ENCODE data around the gene OR13J1. TPM values are rescaled to one million over a fixed set of nuclear protein-coding genes. Genes with fewer than 3 reads are reported as not detected.
A peak's percentile ranks its signal among the peaks of the same experiment; 100 is the strongest.
"Not testable (repeated sequence)": the region's sequence is repeated elsewhere in the genome, so short reads cannot be mapped to it uniquely, and the experiment has no call there.

OR13J1 gene
- total RNA-seq, 1 donor from 2014 or later: not detected

DNA sequence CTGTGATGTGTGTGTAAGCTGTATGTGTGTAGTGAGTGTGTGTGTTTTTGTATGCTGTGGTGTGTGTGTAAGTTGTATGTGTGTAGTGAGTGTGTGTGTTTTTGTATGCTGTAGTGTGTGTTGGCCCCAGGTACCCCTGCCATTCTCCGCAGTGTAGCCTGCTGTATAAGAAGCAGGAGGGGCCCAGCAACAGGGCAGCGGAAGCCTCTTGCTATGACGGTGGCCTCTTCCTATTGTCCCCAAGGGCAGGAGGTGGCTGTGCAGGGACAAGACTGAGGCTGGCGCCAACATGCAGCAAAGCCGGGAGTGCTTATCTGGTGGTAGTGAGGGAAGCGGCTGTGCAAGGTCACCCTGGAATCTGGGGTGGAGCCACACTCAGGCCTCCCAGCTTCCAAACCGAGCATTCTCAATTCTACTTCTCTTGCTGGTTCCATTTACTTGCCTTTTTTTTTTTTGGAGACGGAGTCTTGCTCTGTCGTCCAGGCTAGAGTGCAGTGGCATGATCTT, 44.2 kb upstream of the OR13J1 start:
- no peaks in the 10 kb centered on the region for H3K9me3 ChIP-seq
- H3K4me1 ChIP-seq: peaks cover 23% of the 10 kb centered on the region
- peak overlapping the region; percentile 54 for H3K27ac ChIP-seq
- peak; percentile 73 for DNase-seq
- no peaks in the 10 kb centered on the region for H3K36me3 ChIP-seq
- ATAC-seq: peak; percentile 67 to 71
- intact Hi-C loops (cut with DNase I): no loop called here
- no peaks in the 10 kb centered on the region for H3K27me3 ChIP-seq (ENCODE audit: low read depth)
- no peak overlapping the region for H3K4me3 ChIP-seq
- TF ChIP-seq, protein P1, sequence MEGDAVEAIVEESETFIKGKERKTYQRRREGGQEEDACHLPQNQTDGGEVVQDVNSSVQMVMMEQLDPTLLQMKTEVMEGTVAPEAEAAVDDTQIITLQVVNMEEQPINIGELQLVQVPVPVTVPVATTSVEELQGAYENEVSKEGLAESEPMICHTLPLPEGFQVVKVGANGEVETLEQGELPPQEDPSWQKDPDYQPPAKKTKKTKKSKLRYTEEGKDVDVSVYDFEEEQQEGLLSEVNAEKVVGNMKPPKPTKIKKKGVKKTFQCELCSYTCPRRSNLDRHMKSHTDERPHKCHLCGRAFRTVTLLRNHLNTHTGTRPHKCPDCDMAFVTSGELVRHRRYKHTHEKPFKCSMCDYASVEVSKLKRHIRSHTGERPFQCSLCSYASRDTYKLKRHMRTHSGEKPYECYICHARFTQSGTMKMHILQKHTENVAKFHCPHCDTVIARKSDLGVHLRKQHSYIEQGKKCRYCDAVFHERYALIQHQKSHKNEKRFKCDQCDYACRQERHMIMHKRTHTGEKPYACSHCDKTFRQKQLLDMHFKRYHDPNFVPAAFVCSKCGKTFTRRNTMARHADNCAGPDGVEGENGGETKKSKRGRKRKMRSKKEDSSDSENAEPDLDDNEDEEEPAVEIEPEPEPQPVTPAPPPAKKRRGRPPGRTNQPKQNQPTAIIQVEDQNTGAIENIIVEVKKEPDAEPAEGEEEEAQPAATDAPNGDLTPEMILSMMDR (IDR thresholded peaks at IDR 0.05): no peak

DNA sequence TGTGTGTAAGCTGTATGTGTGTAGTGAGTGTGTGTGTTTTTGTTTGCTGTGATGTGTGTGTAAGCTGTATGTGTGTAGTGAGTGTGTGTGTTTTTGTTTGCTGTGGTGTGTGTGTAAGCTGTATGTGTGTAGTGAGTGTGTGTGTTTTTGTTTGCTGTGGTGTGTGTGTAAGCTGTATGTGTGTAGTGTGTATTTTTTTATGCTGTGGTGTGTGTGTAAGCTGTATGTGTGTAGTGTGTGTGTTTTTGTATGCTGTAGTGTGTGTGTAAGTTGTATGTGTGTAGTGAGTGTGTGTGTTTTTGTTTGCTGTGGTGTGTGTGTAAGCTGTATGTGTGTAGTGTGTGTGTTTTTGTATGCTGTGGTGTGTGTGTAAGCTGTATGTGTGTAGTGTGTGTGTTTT, 43.2 kb upstream of the OR13J1 start:
- H3K4me3 ChIP-seq; H3K27ac ChIP-seq; DNase-seq; H3K36me3 ChIP-seq; ATAC-seq; H3K9me3 ChIP-seq; H3K27me3 ChIP-seq (ENCODE audit: low read depth); intact Hi-C loops (cut with DNase I): not testable (repeated sequence)
- peaks cover 32% of the 10 kb centered on the region for H3K4me1 ChIP-seq

DNA sequence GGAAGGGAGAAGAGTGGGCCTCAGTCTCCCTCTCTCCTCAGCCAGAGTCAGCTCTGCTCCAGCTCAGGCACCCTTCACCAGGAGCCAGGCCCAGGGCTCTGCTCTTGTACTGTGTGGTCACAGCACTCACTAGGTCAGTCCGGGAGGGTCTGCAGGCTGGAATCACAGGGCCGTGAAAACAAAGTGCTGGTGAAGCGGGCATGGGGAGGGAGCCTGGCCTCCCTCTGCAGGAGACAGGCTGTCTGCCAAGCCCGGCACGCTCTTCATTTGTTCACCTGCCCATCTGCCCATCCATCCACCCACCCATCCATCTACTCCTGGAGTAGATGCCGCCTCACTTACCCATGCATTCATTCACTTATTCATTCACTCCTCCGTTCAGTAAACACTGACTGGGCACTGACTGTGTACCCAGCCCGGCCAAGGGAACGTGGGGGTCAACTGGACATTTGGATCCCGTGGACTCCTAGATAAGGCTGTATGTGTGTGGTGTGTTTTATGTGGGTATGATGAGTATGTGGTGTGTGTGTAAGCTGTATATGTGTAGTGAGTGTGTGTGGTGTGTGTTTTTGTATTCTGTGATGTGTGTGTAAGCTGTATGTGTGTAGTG, 42.7 kb upstream of the OR13J1 start:
- H3K36me3 ChIP-seq: no peaks in the 10 kb centered on the region
- DNase-seq (no peak), ATAC-seq (no peak)
- H3K9me3 ChIP-seq: no peaks in the 10 kb centered on the region
- TF ChIP-seq, protein P1 (IDR thresholded peaks at IDR 0.05): no peak
- peak overlapping the region; percentile 93 for H3K27ac ChIP-seq
- intact Hi-C loops (cut with DNase I): no loop called here
- H3K4me3 ChIP-seq: peak overlapping the region; percentile 39
- no peaks in the 10 kb centered on the region for H3K27me3 ChIP-seq (ENCODE audit: low read depth)
- H3K4me1 ChIP-seq: peaks cover 37% of the 10 kb centered on the region

DNA sequence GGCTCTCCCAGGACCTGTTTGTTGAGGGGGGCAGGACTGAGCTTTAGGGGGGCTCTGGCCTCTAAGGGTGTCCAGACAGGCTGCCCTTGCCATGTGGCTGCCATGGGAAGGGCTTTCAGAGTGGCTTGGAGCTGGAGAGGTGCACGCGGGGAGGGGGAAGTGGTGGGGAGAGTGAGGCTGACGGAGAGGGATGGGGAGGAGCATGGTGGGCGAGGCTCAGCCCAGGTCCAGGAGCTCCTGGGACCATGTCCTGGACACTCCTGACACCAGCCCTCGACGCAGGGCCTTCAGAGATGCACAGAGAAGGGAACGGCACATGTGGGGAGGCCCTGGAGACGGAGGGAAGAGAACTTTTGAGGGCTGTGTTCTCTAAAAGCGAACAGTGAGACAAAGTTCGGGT, 41.5 kb upstream of the OR13J1 start:
- Histone ChIP-seq H3K4me1 (peaks cover 50% of the 10 kb centered on the region), H3K27ac (peak overlapping the region; percentile 93), H3K9me3 (no peaks in the 10 kb centered on the region), H3K4me3 (peak overlapping the region; percentile 39), H3K27me3 (ENCODE audit: low read depth) (no peaks in the 10 kb centered on the region), H3K36me3 (no peaks in the 10 kb centered on the region)
- intact Hi-C loops (cut with DNase I): no loop called here
- ATAC-seq (no peak), DNase-seq (no peak)
- TF ChIP-seq, protein P1 (IDR thresholded peaks at IDR 0.05): no peak

DNA sequence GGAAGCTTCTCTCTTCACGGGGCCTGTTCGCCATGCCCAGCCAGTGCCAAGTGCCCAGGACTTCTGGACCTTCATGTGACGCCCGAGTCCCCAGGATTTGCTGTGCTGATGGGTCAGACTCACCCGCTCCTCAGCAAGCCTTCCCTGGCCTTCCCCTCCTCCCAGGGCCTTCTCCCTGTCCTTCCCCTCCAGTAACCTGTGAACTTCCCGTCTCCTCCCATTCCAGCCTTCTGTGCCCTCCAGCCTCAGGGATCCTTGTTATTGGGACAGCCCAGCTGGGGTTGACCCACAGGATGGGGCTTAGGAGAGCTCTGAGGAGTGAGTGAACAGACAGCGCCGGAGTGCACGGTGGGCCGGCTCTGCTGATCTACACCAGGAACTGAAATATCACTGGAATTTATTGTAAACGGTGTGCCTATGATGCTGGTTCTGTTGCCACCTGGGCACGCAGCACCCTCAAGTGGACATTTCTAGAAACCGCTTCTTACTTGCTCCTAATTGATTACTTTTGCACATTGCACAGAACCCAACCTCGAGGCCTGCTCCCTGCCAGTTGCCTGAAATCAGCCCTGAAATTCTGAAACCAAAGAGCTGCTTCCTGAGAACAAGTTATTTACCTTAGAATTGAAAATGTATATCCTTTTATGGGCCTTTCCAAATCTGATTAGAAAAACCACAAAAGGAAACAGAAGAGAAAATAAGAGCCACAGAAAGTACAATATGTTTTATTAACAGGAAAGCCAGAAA, 40.6 kb upstream of the OR13J1 start:
- Histone ChIP-seq H3K27me3 (ENCODE audit: low read depth) (no peaks in the 10 kb centered on the region), H3K36me3 (no peaks in the 10 kb centered on the region), H3K4me3 (peak overlapping the region; percentile 39), H3K4me1 (peaks cover 57% of the 10 kb centered on the region), H3K9me3 (no peaks in the 10 kb centered on the region), H3K27ac (peak overlapping the region; percentile 93)
- TF ChIP-seq, protein P1 (IDR thresholded peaks at IDR 0.05): peak; percentile 53
- intact Hi-C loops (cut with DNase I): no loop called here
- ATAC-seq: peak in 1 of 2 donors; percentile 15
- peak; percentile 55 for DNase-seq

Measured in lower lobe of right lung (tissue), 2 donors.